WTC11 (cell line): Measurements from ENCODE around the gene RBM11. TPM values are rescaled to one million over a fixed set of nuclear protein-coding genes. Genes with fewer than 3 reads are reported as not detected.

ENCODE experiments used
- ATAC-seq: fragments of 200-7000 bp; cut with Tn5 transposase; 2 replicates; pipeline ENCODE4 v1.10.0; 2021; ENCODE audit warnings: mild to moderate bottlenecking, moderate library complexity
- CTCF ChIA-PET: fragments of 300-600 bp; sonication (Branson Sonifier 250); formaldehyde crosslinking; loops from one replicate; lab custom pipeline; 2021; ENCODE audit warnings: antibody characterized with exemption; lab: Charles Lee
- POLR2A ChIA-PET: fragments of 350-600 bp; sonication (Branson Sonifier 250); formaldehyde crosslinking; loops from one replicate; lab custom pipeline; 2021; ENCODE audit warnings: antibody characterized with exemption; lab: Charles Lee
- DNase-seq: peaks from one replicate; pipeline ENCODE4 v3.0.0; 2021; ENCODE audit warnings: low spot score
- H3K27ac Mint-ChIP-seq: 2 replicates; pipeline ENCODE4 v1.8.0; 2021; ENCODE audit warnings: mixed read lengths
- H3K27me3 Mint-ChIP-seq: 2 replicates; pipeline ENCODE4 v1.8.0; 2021; ENCODE audit warnings: low read depth, mild to moderate bottlenecking, moderate library complexity, mixed read lengths
- H3K36me3 Mint-ChIP-seq: 2 replicates; pipeline ENCODE4 v1.8.0; 2021; ENCODE audit warnings: mixed read lengths
- H3K4me1 Mint-ChIP-seq: 2 replicates; pipeline ENCODE4 v1.8.0; 2022; ENCODE audit warnings: mixed read lengths
- H3K4me3 Mint-ChIP-seq: 2 replicates; pipeline ENCODE4 v1.8.0; 2021; ENCODE audit warnings: mild to moderate bottlenecking, moderate library complexity, mixed read lengths
- H3K9me3 Mint-ChIP-seq: 2 replicates; pipeline ENCODE4 v1.8.0; 2021; ENCODE audit warnings: mixed read lengths
- CREB1 ChIP-seq: sonication (generic); formaldehyde crosslinking; IDR thresholded peaks from 2 replicates; pipeline ENCODE4 v1.8.0; 2023; ENCODE audit warnings: mild to moderate bottlenecking, missing genetic modification reagents
- CTCF ChIP-seq: fragments of 200-600 bp; IDR thresholded peaks from 2 replicates; pipeline ENCODE4 v1.8.0; 2022; ENCODE audit warnings: antibody characterized with exemption
- EMX1 ChIP-seq: fragments of 250-450 bp; sonication (Bioruptor Pico); IDR thresholded peaks from 2 replicates; pipeline ENCODE4 v1.8.0; 2021; ENCODE audit warnings: mild to moderate bottlenecking
- HMGA2 ChIP-seq: fragments of 250-450 bp; sonication (Bioruptor Pico); IDR thresholded peaks from 2 replicates; pipeline ENCODE4 v1.4.0; 2021; ENCODE audit warnings: mild to moderate bottlenecking, moderate library complexity
- HMGXB4 ChIP-seq: sonication (generic); formaldehyde crosslinking; IDR thresholded peaks from 2 replicates; pipeline ENCODE4 v1.8.1; 2023; ENCODE audit warnings: mild to moderate bottlenecking, moderate library complexity, missing genetic modification reagents
- USF2 ChIP-seq: sonication (generic); formaldehyde crosslinking; IDR thresholded peaks from 2 replicates; pipeline ENCODE4 v1.8.1; 2023; ENCODE audit warnings: mild to moderate bottlenecking, missing genetic modification reagents, moderate library complexity
- ZNF396 ChIP-seq: fragments of 250-450 bp; sonication (Bioruptor Pico); IDR thresholded peaks from 2 replicates; pipeline ENCODE4 v1.8.0; 2021; ENCODE audit warnings: mild to moderate bottlenecking, moderate library complexity, borderline replicate concordance
- ZNF671 ChIP-seq: fragments of 250-450 bp; sonication (Bioruptor Pico); IDR thresholded peaks from 2 replicates; pipeline ENCODE4 v1.8.0; 2021; ENCODE audit warnings: mild to moderate bottlenecking
- total RNA-seq: library from RNA; stranded (reverse); gene quantifications from 3 replicates; pipeline ENCODE4 v1.2.3, GENCODE V29; 2021
- TF ChIP-seq, protein P1 (sequence below): sonication (generic); formaldehyde crosslinking; IDR thresholded peaks from 2 replicates; pipeline ENCODE4 v1.8.0; 2023; ENCODE audit warnings: missing genetic modification reagents, mild to moderate bottlenecking, borderline replicate concordance
- TF ChIP-seq, protein P2 (sequence below): sonication (generic); formaldehyde crosslinking; IDR thresholded peaks from 2 replicates; pipeline ENCODE4 v1.8.0; 2022; ENCODE audit warnings: mild to moderate bottlenecking, missing genetic modification reagents
- TF ChIP-seq, protein P3 (sequence below): fragments of 250-450 bp; sonication (Bioruptor Pico); IDR thresholded peaks from 2 replicates; pipeline ENCODE4 v1.9.0; 2021; ENCODE audit warnings: moderate library complexity, mild to moderate bottlenecking, inconsistent platforms, borderline replicate concordance

RBM11 gene
- total RNA-seq, 1 experiment from 2014 or later = 2.9 TPM

GRCh38 chr21:14251336-14251735 is 35.4 kb downstream of the RBM11 start (continued):
- TF ChIP-seq, protein P1, sequence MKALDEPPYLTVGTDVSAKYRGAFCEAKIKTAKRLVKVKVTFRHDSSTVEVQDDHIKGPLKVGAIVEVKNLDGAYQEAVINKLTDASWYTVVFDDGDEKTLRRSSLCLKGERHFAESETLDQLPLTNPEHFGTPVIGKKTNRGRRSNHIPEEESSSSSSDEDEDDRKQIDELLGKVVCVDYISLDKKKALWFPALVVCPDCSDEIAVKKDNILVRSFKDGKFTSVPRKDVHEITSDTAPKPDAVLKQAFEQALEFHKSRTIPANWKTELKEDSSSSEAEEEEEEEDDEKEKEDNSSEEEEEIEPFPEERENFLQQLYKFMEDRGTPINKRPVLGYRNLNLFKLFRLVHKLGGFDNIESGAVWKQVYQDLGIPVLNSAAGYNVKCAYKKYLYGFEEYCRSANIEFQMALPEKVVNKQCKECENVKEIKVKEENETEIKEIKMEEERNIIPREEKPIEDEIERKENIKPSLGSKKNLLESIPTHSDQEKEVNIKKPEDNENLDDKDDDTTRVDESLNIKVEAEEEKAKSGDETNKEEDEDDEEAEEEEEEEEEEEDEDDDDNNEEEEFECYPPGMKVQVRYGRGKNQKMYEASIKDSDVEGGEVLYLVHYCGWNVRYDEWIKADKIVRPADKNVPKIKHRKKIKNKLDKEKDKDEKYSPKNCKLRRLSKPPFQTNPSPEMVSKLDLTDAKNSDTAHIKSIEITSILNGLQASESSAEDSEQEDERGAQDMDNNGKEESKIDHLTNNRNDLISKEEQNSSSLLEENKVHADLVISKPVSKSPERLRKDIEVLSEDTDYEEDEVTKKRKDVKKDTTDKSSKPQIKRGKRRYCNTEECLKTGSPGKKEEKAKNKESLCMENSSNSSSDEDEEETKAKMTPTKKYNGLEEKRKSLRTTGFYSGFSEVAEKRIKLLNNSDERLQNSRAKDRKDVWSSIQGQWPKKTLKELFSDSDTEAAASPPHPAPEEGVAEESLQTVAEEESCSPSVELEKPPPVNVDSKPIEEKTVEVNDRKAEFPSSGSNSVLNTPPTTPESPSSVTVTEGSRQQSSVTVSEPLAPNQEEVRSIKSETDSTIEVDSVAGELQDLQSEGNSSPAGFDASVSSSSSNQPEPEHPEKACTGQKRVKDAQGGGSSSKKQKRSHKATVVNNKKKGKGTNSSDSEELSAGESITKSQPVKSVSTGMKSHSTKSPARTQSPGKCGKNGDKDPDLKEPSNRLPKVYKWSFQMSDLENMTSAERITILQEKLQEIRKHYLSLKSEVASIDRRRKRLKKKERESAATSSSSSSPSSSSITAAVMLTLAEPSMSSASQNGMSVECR = no peak
- TF ChIP-seq HMGA2 (CRISPR knock-in tag) = no peak
- TF ChIP-seq, protein P2, sequence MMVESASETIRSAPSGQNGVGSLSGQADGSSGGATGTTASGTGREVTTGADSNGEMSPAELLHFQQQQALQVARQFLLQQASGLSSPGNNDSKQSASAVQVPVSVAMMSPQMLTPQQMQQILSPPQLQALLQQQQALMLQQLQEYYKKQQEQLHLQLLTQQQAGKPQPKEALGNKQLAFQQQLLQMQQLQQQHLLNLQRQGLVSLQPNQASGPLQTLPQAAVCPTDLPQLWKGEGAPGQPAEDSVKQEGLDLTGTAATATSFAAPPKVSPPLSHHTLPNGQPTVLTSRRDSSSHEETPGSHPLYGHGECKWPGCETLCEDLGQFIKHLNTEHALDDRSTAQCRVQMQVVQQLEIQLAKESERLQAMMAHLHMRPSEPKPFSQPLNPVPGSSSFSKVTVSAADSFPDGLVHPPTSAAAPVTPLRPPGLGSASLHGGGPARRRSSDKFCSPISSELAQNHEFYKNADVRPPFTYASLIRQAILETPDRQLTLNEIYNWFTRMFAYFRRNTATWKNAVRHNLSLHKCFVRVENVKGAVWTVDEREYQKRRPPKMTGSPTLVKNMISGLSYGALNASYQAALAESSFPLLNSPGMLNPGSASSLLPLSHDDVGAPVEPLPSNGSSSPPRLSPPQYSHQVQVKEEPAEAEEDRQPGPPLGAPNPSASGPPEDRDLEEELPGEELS (CRISPR knock-in tag) = no peak
- TF ChIP-seq CREB1 (CRISPR knock-in tag) = no peak
- TF ChIP-seq ZNF671 = no peak
- TF ChIP-seq, protein P3, sequence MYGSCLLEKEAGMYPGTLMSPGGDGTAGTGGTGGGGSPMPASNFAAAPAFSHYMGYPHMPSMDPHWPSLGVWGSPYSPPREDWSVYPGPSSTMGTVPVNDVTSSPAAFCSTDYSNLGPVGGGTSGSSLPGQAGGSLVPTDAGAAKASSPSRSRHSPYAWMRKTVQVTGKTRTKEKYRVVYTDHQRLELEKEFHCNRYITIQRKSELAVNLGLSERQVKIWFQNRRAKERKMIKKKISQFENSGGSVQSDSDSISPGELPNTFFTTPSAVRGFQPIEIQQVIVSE (CRISPR knock-in tag) = no peak
- no peak for TF ChIP-seq HMGXB4 (CRISPR knock-in tag)

- Mint-ChIP-seq H3K9me3 (no peaks in the 10 kb centered on the region), H3K27me3 (no peaks in the 10 kb centered on the region)
- no peak for DNase-seq
Observed at GRCh38 chr21:14259747-14260146, 43.8 kb downstream of the RBM11 start.

More at GRCh38 chr21:14259747-14260146, 43.8 kb downstream of the RBM11 start:
- Mint-ChIP-seq H3K4me1 (peaks cover 4% of the 10 kb centered on the region; the same call in 1 of the 2 replicates), H3K4me3 (no peak overlapping the region), H3K27ac (no peak overlapping the region), H3K36me3 (no peaks in the 10 kb centered on the region)
- TF ChIP-seq CTCF (peak; percentile 31; the same call in 1 of the 2 replicates), USF2 (CRISPR knock-in tag) (no peak), ZNF396 (no peak), EMX1 (CRISPR knock-in tag) (no peak)
- CTCF ChIA-PET = no interaction called here
- ATAC-seq = peak; percentile 81
- POLR2A ChIA-PET = no interaction called here
